ENCODE results near the gene THBD. TPM values are rescaled to one million over a fixed set of nuclear protein-coding genes. Genes with fewer than 3 reads are reported as not detected.

THBD gene
- total RNA-seq, 4 donors from 2014 or later = 17.8 to 38.2 (median 26.8) TPM

DNA sequence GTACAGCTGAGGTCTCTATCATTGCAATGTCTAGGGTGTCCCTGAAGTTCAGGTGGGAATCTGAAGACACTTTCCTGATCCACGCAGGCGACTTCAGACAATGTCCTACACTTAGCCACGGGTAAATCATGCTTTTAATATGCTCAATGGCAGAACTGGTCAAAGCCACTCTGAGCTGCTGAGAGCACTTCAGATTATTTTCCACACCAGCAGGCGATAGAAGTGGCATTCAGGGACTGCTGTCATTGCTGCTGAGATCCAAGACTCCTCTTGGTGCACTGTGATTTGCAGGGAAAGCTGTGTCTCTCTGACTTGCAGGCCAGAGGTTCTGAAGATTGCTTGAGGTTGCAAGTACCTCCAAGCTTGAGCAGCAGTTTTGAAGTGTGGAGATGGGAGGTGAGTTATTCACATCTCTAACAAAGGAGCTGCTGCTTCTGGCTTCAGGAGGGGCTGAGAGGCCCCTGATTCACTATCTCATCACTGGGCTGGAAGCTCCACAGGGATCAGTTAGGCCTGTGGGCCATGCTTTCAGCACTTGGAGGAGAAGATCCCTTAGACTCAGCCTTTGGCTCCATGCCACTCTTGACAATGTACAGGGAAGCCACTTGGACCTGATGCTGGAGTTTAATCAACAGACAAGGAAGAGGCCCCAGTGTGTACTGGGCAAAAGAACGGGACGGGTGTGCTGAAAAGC lies 17.3 kb downstream of the THBD start:
- TF ChIP-seq, protein P1, sequence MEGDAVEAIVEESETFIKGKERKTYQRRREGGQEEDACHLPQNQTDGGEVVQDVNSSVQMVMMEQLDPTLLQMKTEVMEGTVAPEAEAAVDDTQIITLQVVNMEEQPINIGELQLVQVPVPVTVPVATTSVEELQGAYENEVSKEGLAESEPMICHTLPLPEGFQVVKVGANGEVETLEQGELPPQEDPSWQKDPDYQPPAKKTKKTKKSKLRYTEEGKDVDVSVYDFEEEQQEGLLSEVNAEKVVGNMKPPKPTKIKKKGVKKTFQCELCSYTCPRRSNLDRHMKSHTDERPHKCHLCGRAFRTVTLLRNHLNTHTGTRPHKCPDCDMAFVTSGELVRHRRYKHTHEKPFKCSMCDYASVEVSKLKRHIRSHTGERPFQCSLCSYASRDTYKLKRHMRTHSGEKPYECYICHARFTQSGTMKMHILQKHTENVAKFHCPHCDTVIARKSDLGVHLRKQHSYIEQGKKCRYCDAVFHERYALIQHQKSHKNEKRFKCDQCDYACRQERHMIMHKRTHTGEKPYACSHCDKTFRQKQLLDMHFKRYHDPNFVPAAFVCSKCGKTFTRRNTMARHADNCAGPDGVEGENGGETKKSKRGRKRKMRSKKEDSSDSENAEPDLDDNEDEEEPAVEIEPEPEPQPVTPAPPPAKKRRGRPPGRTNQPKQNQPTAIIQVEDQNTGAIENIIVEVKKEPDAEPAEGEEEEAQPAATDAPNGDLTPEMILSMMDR (IDR thresholded peaks at IDR 0.05; ENCODE audit: low read depth) = no peak

DNA sequence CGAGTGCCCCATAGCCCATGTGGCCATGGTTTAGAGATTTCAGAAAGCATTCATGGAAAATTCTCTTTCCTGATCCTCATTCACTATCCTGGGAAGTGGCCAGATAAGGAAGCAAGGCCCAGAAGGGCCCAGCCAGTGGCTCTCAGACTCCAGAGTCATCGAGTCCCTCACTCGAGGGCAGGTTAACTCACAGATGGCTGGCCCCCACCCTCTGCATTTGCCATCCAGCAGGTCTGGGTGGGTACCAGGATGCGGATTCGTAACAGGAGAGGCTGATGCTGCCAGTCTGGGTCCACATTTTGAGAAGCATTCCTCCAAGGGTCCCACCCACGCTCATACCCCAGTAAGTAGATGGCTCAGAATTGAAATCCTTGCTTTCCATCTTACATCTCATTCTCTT lies 18.1 kb downstream of the THBD start:
- TF ChIP-seq, protein P1 (IDR thresholded peaks at IDR 0.05; ENCODE audit: low read depth) = no peak

DNA sequence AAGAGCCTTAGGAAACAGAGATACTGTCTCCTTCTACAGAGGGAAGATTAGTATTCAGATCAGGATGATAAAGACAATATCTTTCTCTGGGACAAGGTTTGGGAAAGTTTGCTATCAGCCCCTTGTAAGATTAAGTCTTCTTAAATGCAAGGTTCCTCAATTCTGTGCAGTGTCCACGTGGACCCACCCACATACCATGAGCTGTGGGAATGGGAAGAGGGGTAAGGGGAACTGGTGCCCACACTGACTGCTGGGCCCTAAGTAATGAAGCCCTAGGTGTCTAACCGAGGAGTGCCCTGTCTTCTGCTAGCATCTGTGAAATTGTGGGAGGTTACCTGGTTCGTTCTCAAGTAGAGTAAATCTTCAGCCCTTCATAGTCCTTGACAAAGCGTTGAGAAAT lies 20.1 kb downstream of the THBD start:
- TF ChIP-seq, protein P1 (IDR thresholded peaks at IDR 0.05; ENCODE audit: low read depth) = no peak

DNA sequence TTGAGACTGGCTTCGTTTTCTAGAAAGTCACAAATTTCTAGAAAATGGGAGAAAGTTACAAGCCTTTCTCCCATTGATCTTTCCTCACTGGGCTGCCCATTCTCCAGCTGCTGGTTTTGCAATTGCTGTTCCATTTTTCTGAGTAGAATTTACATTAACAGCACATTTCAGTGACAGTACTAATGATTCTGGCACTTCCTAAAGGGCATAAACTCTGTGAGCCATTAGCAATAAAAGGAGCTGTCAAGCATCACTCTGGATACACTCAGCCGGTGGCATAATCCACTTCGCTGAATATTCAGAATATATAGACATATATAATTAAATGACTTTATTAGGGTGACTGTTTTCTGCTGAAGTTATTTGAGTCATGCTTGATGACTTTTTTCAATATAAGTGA lies 21.1 kb downstream of the THBD start:
- TF ChIP-seq, protein P1 (IDR thresholded peaks at IDR 0.05; ENCODE audit: low read depth) = no peak

DNA sequence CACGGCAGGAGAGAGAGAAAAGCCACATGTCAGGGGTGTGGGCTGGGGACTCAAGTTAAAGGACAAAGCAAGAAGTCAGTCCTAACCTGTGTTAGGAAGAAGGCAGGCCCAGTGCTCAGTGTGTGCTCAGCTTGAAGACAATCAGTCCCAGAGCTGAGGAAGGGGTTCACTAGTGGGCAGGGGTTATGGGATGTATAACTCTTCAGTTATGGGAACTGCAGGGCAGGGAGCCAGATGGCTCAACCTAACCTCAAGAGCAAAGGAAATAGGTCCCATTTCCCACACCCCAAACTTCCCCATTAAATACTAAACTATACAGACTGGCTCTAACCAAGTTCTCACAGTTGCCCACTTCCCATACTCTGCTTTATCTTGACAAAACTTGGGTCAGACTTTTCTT lies 21.8 kb downstream of the THBD start:
- TF ChIP-seq, protein P1 (IDR thresholded peaks at IDR 0.05; ENCODE audit: low read depth) = no peak

DNA sequence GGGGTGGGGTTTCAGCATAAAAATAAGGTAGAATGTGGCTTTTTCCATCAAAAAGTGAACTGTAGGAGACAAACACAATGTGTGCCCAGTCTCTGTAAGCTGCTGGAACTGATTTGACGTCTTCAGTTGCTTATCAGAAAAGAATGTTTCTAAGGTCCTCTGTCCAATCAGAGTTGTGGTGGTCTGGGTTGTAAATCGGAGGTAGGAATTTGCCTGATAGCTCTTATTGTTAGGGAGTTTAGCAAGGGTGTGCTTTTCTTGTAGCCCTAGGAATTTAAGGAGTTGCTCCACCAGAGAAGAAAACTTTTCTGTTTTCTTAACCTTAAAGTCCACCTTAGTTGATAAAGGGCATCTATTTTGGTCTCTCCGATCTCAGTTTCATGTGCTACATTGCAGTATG lies 24.8 kb downstream of the THBD start:
- TF ChIP-seq, protein P1 (IDR thresholded peaks at IDR 0.05; ENCODE audit: low read depth) = no peak

DNA sequence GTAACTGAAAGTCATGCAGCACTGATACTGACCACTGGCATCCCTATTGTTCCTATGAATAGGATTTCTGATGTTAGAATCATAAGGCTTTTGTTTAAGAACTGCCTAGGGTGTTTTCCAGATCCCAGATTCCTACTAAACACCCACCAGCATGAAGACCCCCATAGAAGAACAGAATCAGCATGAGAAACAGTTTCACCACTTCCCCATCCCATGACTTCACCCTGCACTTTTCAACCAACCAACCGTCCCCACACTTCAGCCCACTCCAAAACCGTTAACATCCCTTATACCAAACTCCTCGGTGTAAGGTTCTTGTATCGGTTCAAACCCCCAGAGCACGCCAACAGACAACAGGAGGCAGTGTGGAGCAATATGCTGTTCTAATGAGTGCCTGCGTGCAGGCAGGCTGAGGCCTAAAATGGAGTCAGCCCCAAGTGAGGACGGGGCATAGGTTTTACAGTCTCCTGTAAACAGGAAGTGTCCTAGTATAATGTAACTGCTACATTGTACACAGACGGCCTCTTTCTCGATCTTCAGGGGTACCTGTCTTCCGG lies 25.8 kb downstream of the THBD start:
- TF ChIP-seq, protein P1 (IDR thresholded peaks at IDR 0.05; ENCODE audit: low read depth) = no peak
